ENCODE measurements around the gene SLIT1. TPM values are rescaled to one million over a fixed set of nuclear protein-coding genes. Genes with fewer than 3 reads are reported as not detected.

Gene SLIT1
- total RNA-seq, 1 experiment from 2014 or later: 0.41 TPM

DNA sequence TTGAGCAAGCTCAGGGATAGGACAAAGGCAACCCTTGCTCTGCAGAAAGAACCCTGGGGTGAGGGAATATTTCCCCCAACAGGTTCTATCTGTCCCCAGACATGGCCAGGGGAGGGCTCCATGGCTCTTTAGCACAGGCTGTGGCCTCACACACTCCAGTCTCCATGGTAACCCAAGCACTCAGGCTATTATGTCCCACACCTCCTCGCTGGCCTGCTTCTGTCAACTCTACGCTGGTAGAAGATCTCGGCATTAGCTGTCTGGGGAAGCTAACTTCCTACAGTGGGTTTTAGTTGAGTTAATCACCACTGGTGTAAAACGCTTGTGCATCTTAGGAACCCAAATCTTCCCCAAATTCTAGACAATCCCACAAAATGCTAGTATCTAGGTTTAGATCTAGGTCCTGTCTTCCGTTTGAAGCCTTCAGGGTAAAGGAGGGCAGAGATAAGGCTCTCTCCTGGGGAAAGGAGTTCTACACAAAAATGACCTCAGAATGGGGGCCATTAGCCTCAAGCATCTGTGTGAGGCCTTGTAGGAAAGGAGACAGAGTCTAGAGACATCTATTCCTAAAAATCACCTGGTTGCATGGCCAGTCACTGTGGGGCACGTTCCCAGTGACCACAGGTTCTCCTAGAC lies 36.7 kb upstream of the SLIT1 start:
- no peak overlapping the region for H3K27ac Mint-ChIP-seq (ENCODE audit: unreplicated experiment)
- intact Hi-C loops (cut with micrococcal nuclease; ENCODE audit: unreplicated experiment): no loop called here
- Histone ChIP-seq H3K4me1 (no peaks in the 10 kb centered on the region), H3K36me3 (ENCODE audit: control insufficient read depth, insufficient read depth, low read length) (no peaks in the 10 kb centered on the region), H3K4me3 (ENCODE audit: low read depth, low read length) (no peak overlapping the region), H3K27me3 (replicated peaks; ENCODE audit: control insufficient read depth, insufficient read depth, low read length) (no peaks in the 10 kb centered on the region), H3K9me3 (no peaks in the 10 kb centered on the region)
- peaks cover 5% of the 10 kb centered on the region for H3K4me1 Mint-ChIP-seq (ENCODE audit: low read depth, unreplicated experiment)
- H3K4me3 Mint-ChIP-seq (ENCODE audit: unreplicated experiment): no peak overlapping the region
- ChIA-PET POLR2A (no interaction called here), CTCF (interaction anchor here (1.0 kb wide), 1 partner anchor 150 kb away, joined by 4 read pairs; no protein-coding TSS in a partner anchor)
- peak in 1 of 2 experiments; percentile 35 for DNase-seq
- no peaks in the 10 kb centered on the region for H3K27me3 Mint-ChIP-seq (ENCODE audit: insufficient read depth, unreplicated experiment)
- BruUV-seq (replicated peaks): no TSS peak
- TF ChIP-seq, protein P1, sequence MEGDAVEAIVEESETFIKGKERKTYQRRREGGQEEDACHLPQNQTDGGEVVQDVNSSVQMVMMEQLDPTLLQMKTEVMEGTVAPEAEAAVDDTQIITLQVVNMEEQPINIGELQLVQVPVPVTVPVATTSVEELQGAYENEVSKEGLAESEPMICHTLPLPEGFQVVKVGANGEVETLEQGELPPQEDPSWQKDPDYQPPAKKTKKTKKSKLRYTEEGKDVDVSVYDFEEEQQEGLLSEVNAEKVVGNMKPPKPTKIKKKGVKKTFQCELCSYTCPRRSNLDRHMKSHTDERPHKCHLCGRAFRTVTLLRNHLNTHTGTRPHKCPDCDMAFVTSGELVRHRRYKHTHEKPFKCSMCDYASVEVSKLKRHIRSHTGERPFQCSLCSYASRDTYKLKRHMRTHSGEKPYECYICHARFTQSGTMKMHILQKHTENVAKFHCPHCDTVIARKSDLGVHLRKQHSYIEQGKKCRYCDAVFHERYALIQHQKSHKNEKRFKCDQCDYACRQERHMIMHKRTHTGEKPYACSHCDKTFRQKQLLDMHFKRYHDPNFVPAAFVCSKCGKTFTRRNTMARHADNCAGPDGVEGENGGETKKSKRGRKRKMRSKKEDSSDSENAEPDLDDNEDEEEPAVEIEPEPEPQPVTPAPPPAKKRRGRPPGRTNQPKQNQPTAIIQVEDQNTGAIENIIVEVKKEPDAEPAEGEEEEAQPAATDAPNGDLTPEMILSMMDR (IDR thresholded peaks at IDR 0.05; ENCODE audit: insufficient read depth in 1 of 2, low read depth in 1 of 2, low read length in 1 of 2, severe bottlenecking in 1 of 2, unreplicated experiment in 1 of 2): no peak
- H3K36me3 Mint-ChIP-seq (ENCODE audit: insufficient read depth, unreplicated experiment): peaks cover 4% of the 10 kb centered on the region
- H3K9me3 Mint-ChIP-seq (ENCODE audit: unreplicated experiment): no peaks in the 10 kb centered on the region

DNA sequence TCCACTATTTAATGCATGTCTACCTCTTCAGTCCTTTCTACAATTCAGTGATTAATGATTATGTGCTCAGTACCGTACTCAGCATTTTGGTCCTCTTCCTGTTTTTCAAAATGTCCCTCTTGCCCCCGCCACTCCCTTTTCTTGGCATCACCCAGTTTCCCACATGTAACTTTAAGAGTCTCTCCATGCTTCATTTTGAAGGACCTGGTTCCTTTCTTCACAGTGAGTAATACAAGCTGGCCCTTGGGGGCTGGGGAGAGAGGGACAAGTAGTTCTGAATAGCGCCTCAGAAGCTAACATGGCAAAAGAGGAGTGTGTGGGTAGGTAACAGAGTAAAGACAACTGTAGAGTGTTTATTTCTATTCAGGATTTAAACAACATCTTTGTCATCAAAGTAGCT lies 34.6 kb upstream of the SLIT1 start:
- no peaks in the 10 kb centered on the region for H3K27me3 Mint-ChIP-seq (ENCODE audit: insufficient read depth, unreplicated experiment)
- POLR2A ChIA-PET: no interaction called here

DNA sequence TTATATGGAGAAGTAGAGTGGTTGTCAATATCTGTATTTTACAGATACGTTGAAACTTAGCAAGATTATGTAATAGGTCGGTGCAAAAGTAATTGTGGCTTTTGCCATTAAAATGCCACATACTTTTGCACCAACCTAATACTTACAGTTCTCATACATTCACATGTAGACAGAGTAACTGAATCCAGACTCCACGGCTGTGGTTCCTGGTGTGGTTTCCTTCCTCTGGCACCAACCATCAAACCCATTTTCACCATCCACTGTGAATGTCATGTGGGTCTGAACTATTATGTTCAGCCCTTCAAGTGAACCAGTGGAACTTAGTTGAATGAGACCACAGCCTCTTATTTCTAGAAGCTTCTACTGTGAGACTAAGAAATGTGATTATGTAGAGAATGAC lies 31.5 kb upstream of the SLIT1 start:
- Histone ChIP-seq H3K9me3 (no peaks in the 10 kb centered on the region), H3K36me3 (ENCODE audit: control insufficient read depth, insufficient read depth, low read length) (no peaks in the 10 kb centered on the region), H3K27me3 (replicated peaks; ENCODE audit: control insufficient read depth, insufficient read depth, low read length) (no peaks in the 10 kb centered on the region), H3K4me1 (no peaks in the 10 kb centered on the region), H3K4me3 (ENCODE audit: low read depth, low read length) (no peak overlapping the region)
- no peaks in the 10 kb centered on the region for H3K4me1 Mint-ChIP-seq (ENCODE audit: low read depth, unreplicated experiment)
- ChIA-PET CTCF (no interaction called here), POLR2A (no interaction called here)
- DNase-seq: no peak
- no peaks in the 10 kb centered on the region for H3K9me3 Mint-ChIP-seq (ENCODE audit: unreplicated experiment)
- peaks cover 4% of the 10 kb centered on the region for H3K36me3 Mint-ChIP-seq (ENCODE audit: insufficient read depth, unreplicated experiment)
- BruUV-seq (replicated peaks): no TSS peak
- no peak overlapping the region for H3K4me3 Mint-ChIP-seq (ENCODE audit: unreplicated experiment)
- TF ChIP-seq, protein P1 (IDR thresholded peaks at IDR 0.05; ENCODE audit: insufficient read depth in 1 of 2, low read depth in 1 of 2, low read length in 1 of 2, severe bottlenecking in 1 of 2, unreplicated experiment in 1 of 2): no peak
- no peaks in the 10 kb centered on the region for H3K27me3 Mint-ChIP-seq (ENCODE audit: insufficient read depth, unreplicated experiment)
- intact Hi-C loops (cut with micrococcal nuclease; ENCODE audit: unreplicated experiment): no loop called here
- H3K27ac Mint-ChIP-seq (ENCODE audit: unreplicated experiment): no peak overlapping the region

More for the DNA sequence above, 34.6 kb upstream of the SLIT1 start:
- Histone ChIP-seq H3K4me3 (ENCODE audit: low read depth, low read length) (no peak overlapping the region), H3K4me1 (no peaks in the 10 kb centered on the region), H3K27me3 (replicated peaks; ENCODE audit: control insufficient read depth, insufficient read depth, low read length) (no peaks in the 10 kb centered on the region), H3K9me3 (no peaks in the 10 kb centered on the region), H3K36me3 (ENCODE audit: control insufficient read depth, insufficient read depth, low read length) (no peaks in the 10 kb centered on the region)
- Mint-ChIP-seq H3K9me3 (ENCODE audit: unreplicated experiment) (no peaks in the 10 kb centered on the region), H3K27ac (ENCODE audit: unreplicated experiment) (no peak overlapping the region), H3K36me3 (ENCODE audit: insufficient read depth, unreplicated experiment) (peaks cover 4% of the 10 kb centered on the region), H3K4me3 (ENCODE audit: unreplicated experiment) (no peak overlapping the region), H3K4me1 (ENCODE audit: low read depth, unreplicated experiment) (no peaks in the 10 kb centered on the region)
- BruUV-seq (replicated peaks): no TSS peak
- intact Hi-C loops (cut with micrococcal nuclease; ENCODE audit: unreplicated experiment): no loop called here
- CTCF ChIA-PET: no interaction called here
- TF ChIP-seq, protein P1 (IDR thresholded peaks at IDR 0.05; ENCODE audit: insufficient read depth in 1 of 2, low read depth in 1 of 2, low read length in 1 of 2, severe bottlenecking in 1 of 2, unreplicated experiment in 1 of 2): no peak
- DNase-seq: no peak

All from Caco-2 (cell line).